ENCODE measurements around the gene DIAPH1. TPM values are rescaled to one million over a fixed set of nuclear protein-coding genes. Genes with fewer than 3 reads are reported as not detected.

DIAPH1 gene
- total RNA-seq, 1 donor from 2014 or later, result 118 TPM

- Histone ChIP-seq H3K27ac (no peak within 1 kb of the TSS), H3K9me3 (no peaks in the 10 kb centered on the region), H3K27me3 (ENCODE audit: low read depth) (peaks cover 14% of the 10 kb centered on the region), H3K4me1 (peaks cover 15% of the 10 kb centered on the region), H3K36me3 (peaks cover 6% of the 10 kb centered on the region), H3K4me3 (peak within 1 kb of the TSS; percentile 39)
- intact Hi-C loops (cut with DNase I), result no loop called here
- DNase-seq (no peak), ATAC-seq (peak in 1 of 2 donors; percentile 7)
- TF ChIP-seq, protein P1, sequence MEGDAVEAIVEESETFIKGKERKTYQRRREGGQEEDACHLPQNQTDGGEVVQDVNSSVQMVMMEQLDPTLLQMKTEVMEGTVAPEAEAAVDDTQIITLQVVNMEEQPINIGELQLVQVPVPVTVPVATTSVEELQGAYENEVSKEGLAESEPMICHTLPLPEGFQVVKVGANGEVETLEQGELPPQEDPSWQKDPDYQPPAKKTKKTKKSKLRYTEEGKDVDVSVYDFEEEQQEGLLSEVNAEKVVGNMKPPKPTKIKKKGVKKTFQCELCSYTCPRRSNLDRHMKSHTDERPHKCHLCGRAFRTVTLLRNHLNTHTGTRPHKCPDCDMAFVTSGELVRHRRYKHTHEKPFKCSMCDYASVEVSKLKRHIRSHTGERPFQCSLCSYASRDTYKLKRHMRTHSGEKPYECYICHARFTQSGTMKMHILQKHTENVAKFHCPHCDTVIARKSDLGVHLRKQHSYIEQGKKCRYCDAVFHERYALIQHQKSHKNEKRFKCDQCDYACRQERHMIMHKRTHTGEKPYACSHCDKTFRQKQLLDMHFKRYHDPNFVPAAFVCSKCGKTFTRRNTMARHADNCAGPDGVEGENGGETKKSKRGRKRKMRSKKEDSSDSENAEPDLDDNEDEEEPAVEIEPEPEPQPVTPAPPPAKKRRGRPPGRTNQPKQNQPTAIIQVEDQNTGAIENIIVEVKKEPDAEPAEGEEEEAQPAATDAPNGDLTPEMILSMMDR (IDR thresholded peaks at IDR 0.05), result no peak
Observed at GRCh38 chr5:141484641-141485311, 134.0 kb downstream of the DIAPH1 start, which contains the start of gene PCDHGC4. PCDHGC4 (plus strand) TSS chr5:141485030; CDS start chr5:141485174, 144 bp downstream.

GRCh38 chr5:141484310-141484640, 134.5 kb downstream of the DIAPH1 start:
- intact Hi-C loops (cut with DNase I), result no loop called here
- Histone ChIP-seq H3K36me3 (peaks cover 6% of the 10 kb centered on the region), H3K9me3 (no peaks in the 10 kb centered on the region), H3K4me3 (peak overlapping the region; percentile 39), H3K27ac (no peak overlapping the region), H3K4me1 (peaks cover 20% of the 10 kb centered on the region), H3K27me3 (ENCODE audit: low read depth) (peaks cover 19% of the 10 kb centered on the region)
- ATAC-seq (no peak), DNase-seq (no peak)
- TF ChIP-seq, protein P1 (IDR thresholded peaks at IDR 0.05), result no peak

GRCh38 chr5:141483902-141484301, 134.9 kb downstream of the DIAPH1 start:
- no peak for ATAC-seq
- H3K9me3 ChIP-seq, result no peaks in the 10 kb centered on the region
- no peak overlapping the region for H3K27ac ChIP-seq
- H3K36me3 ChIP-seq, result peaks cover 6% of the 10 kb centered on the region
- H3K4me3 ChIP-seq, result peak overlapping the region; percentile 39
- DNase-seq, result no peak
- peaks cover 19% of the 10 kb centered on the region for H3K27me3 ChIP-seq (ENCODE audit: low read depth)
- intact Hi-C loops (cut with DNase I), result no loop called here
- TF ChIP-seq, protein P1 (IDR thresholded peaks at IDR 0.05), result no peak
- peaks cover 24% of the 10 kb centered on the region for H3K4me1 ChIP-seq

DNA sequence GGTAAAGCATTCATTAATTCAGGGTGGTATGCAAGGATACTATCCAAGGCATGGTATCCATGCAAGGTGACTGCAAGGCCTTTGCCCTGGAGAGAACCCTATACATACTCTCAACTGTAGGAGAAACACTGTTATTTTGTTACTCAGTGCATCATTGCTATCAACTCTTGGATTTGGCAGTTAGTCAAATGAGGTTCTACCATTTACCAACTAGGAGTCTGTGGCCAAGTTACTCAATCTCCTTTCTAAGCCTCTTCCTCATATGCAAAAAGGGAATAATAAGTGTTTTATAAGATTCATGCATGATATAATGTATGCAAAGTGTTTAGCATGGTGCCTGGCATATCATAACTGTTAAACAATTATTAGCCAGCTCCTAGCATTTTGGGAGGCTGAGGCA, 139.0 kb downstream of the DIAPH1 start:
- Histone ChIP-seq H3K36me3 (no peaks in the 10 kb centered on the region), H3K4me3 (peak overlapping the region; percentile 63), H3K27me3 (ENCODE audit: low read depth) (peaks cover 13% of the 10 kb centered on the region), H3K4me1 (peaks cover 45% of the 10 kb centered on the region), H3K27ac (no peak overlapping the region), H3K9me3 (no peaks in the 10 kb centered on the region)
- intact Hi-C loops (cut with DNase I), result no loop called here
- TF ChIP-seq, protein P1 (IDR thresholded peaks at IDR 0.05), result no peak
- no peak for DNase-seq
- ATAC-seq, result no peak

GRCh38 chr5:141478321-141478945, 140.4 kb downstream of the DIAPH1 start:
- Histone ChIP-seq H3K36me3 (no peaks in the 10 kb centered on the region), H3K9me3 (no peaks in the 10 kb centered on the region), H3K4me3 (peak overlapping the region; percentile 63), H3K27ac (no peak overlapping the region), H3K4me1 (peaks cover 44% of the 10 kb centered on the region), H3K27me3 (ENCODE audit: low read depth) (peaks cover 13% of the 10 kb centered on the region)
- intact Hi-C loops (cut with DNase I), result no loop called here
- TF ChIP-seq, protein P1 (IDR thresholded peaks at IDR 0.05), result peak; percentile 36
- DNase-seq (peak; percentile 87), ATAC-seq (peak; percentile 54 to 58)

Measured in lower lobe of right lung (tissue), 2 donors.